Measurements from ENCODE around the gene RAVER2.

The RAVER2 gene

DNA sequence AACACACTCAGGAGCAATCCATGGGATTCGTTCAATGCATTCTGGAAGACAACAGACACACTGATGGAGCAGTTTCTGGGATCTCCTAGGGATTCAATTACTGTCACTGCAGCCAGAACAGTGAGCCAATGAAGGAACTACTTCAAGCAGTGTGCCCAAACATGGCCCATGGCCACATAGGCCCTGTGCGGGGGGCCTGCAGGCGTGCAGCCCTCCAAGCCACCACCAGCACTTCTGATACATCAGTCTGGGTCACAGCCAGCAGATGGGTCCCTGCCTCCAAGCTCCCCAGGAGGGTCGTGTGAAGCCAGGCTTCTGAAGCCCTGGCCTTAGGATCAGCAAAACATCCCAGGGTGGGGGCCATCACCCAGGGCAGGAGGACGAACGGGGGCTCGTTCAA, 99.3 kb downstream of the RAVER2 start:
- FAIRE-seq: no peak
- DNase-seq (ENCODE audit: low spot score): no peak

DNA sequence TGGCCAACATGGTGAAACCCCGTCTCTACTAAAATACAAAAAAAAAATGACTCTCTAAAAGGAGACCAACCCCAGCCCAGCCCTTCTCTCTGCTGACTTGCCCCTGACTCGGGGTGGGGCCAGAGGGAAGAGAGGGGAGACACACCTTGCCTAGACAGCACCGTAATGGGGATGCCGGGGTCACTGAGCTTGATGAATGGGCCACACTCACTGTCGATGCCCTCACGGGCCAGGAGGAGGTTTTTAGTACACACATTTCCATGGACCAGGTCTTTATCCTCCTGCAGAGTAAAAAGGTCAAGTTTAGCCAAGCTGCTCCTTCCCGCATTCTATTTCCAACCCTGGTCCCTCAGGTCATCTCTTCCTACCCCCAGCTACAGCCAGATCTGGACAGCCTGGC, 99.7 kb downstream of the RAVER2 start:
- FAIRE-seq (no peak), DNase-seq (ENCODE audit: low spot score) (no peak)

DNA sequence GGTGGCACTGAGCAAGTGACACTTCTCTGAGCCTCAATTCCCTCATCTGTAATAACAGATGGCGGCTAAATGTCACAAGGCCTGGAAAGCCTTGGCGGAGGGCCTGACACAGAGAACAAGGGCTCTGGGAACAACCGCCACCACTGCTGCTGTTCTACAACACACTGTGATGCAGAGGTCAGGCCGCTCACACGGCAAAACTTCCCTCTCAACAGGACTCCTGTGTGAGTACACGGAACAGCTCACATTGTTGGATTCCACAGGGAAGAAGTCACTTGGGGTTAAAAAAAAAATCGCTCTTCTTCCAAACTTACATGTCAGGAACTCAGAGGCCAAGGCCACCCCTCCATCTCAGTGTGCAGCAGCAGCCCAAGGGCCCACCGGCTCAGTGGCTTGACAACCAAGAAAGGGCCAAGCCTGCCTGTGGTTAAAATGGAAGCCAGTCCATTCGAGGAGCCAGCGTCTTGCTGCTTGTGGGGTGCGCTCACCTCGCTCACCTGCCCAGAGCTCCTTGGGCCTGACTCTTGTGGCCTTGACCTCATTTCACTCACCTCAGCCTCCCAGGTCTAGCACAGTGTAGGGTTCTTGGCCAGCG, 101.1 kb downstream of the RAVER2 start:
- DNase-seq (ENCODE audit: low spot score) (no peak), FAIRE-seq (no peak)

DNA sequence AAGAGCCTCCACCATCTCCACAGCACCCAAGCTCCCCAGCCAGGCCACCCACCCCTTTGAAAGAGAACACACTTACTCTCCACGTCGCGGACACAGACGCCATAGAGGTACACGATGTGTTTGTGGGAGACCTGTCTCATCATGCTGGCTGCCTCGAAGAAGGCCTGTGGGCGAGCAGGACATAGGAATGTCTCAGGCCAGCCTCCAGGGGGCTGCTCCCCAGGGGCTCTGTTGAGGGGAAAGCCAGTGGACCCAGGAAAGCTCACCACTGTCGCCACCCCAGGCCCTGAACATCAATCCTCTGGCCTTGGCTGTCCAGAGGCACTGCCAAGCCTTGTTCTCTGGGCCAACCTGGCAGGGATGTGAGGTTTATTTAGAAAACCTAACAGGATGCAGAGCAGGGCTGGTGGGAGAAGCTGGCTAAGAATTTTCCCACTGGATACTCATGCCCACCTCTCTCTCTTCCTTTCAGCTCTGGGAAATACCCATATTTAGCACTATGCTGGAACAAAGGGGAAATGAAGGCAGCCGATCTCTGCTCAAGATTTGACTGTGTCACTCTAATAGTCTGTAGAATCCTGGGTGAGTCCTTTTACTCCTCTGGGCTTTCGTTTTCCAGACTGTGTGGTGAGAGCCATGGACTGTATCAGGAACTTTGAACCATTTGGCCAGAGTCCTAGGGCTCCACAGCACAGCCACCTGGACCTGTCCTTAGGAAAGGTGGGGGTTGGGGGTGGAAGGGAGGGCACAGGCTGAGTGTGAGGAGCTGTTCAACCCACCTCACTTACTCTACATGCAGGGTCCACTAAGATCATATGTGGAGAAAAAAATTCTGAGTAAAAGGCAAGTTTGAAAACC, 101.9 kb downstream of the RAVER2 start:
- FAIRE-seq (no peak), DNase-seq (ENCODE audit: low spot score) (no peak)

DNA sequence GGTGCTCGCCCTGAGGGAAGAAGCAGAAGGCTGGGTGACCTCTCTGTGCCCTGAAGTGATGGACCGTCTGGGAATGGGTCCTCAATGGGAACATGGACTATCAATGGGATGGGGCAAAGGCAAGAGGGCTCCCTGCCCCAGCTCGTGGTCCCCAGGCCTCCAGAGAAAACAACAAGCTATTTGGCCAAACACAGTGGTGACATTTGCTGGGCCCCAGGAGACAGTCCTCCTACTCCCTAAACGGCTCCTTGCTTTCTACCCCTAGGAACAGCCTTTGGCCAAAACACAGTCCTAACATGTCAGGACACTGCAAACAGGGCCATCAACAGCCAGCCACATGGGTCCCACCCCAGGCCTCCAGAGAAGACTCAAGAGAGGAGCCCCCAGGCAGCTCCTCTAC, 102.8 kb downstream of the RAVER2 start:
- FAIRE-seq: no peak
- DNase-seq (ENCODE audit: low spot score): no peak

DNA sequence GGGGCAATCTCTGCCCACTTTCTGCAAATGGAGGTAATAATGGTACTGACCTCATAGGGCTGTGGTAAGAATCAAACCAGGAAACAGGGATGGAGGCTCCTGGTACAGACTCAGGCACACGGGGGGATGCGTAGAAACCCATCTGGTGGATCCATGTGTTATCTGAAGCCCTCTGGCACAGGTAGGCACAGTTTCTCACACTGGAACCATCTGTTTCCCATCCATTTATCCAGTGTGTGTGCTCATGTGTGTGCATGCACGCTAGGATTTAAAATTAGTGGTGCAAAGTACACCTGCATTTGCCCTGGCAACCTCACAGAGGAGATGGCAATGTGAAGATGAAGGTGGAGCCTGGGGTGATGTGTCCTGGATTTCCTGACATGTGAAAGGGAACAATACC, 103.3 kb downstream of the RAVER2 start:
- FAIRE-seq: no peak
- no peak for DNase-seq (ENCODE audit: low spot score)

DNA sequence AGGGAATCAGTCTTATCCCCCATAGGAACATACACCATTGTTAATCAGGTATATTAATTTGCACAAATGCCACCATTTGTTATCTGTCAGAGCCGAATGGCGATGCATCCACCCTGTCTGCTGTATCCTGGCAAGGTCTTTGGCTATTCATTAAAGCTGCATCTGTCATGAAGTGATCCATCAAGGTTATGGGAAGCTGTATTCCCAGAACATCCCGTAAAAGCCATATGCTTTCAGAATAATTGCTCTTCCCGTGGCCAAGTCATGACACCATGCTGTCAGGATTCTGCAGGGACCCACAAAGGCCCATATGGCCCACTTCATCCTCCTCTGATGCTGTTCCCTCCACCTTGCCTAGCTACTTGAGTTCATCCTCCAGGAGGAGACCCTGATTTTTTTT, 103.9 kb downstream of the RAVER2 start:
- FAIRE-seq (no peak), DNase-seq (ENCODE audit: low spot score) (no peak)

DNA sequence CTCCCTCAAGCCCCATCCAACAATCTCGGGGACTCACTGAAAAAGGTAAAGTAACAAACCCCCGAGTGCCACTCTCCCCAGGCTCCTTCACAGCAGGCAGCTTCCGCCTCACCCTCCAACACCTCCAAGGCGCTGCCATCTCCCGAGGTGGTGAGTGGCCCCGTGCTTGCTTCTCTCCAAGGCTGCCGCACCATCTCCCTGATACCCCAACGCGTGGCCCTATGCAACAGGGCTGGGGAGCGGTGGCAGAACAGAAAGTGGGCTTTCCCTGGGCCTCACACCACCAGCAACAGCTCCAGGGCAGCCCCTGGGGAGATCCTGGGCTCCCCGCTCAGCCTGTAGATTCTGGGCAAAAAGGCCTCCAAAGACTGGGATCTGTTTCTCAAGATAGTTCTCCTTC, 105.1 kb downstream of the RAVER2 start:
- no peak for FAIRE-seq

DNA sequence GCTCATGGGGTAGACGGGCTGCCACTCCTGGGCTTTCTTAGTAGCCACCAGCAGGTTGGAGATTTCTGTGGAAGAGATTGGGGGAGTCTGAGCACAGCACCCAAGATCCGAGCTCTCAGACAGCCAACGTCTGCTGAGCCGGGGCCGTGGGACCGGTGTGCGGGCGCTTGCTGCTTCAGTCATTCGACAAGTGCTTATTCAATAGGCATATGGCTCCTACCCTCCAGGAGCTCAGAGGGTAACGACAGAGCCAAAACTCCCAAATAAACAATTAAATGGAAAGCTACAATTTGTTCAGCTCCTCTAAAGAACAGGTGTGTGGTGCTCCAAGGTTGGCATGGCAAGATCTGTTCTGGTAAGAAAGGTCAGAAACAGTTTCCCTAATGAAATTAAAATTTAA, 106.0 kb downstream of the RAVER2 start:
- DNase-seq (ENCODE audit: low spot score): no peak

More for the DNA sequence above, 105.1 kb downstream of the RAVER2 start:
- DNase-seq (ENCODE audit: low spot score): no peak

DNA sequence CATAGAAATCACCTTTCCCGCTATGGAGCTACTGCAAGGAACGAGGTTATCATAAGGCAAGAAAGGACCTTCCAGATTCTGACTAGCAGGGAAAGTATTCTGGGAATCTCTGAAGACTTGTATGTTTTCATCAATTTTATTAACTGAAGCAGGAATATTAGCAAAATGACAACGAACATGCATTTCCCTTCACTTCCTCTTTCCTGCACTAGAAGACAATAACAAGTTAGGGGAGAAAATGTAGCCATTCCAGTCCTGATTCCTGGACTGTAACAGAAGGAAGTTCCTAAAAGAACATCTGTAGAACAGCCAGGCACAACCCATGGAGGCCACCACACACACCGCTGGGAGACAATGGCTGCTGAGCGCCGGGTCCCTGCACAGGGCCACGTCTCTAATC, 106.8 kb downstream of the RAVER2 start:
- DNase-seq (ENCODE audit: low spot score) (no peak), FAIRE-seq (no peak)

More for the DNA sequence above, 106.0 kb downstream of the RAVER2 start:
- FAIRE-seq: no peak

DNA sequence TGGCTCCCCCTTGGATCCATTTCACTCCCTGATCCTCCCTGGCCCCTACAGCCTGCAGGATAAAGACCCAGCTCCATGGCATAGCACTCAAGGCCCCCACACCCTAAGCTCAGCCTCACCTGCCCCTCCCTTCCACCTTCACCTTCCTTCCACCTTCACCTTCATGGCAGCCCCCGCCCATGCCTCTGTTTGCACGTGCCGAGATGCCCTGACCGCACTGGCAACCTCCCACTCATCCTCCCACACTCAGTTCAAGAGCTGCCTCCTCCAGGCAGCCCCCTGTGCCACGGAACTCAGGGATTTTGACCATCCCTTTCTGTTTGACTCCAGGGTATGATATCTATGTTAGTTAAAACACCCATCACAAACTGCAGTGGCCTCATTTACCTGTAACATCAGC, 109.8 kb downstream of the RAVER2 start:
- FAIRE-seq: no peak

DNA sequence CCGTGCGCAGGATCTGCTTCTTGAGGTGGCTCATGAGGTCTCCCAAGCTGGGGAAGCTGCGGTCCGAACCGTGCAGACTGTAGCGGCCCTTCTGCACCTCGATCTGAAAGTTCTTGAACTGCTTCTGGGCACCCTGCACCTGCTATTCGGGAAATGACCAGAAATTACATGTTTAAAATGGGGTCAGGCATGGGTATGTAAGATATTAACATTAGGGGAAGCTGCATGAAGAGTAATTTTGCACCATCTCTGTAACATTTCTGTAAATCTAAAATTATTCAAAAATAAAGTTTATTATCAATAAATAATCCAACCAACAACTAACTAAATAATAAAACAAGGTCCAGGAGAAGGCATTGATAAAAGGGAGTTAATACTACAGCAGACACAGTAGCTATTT, 110.7 kb downstream of the RAVER2 start:
- DNase-seq (ENCODE audit: low spot score): no peak

More for the DNA sequence above, 109.8 kb downstream of the RAVER2 start:
- DNase-seq (ENCODE audit: low spot score): no peak

DNA sequence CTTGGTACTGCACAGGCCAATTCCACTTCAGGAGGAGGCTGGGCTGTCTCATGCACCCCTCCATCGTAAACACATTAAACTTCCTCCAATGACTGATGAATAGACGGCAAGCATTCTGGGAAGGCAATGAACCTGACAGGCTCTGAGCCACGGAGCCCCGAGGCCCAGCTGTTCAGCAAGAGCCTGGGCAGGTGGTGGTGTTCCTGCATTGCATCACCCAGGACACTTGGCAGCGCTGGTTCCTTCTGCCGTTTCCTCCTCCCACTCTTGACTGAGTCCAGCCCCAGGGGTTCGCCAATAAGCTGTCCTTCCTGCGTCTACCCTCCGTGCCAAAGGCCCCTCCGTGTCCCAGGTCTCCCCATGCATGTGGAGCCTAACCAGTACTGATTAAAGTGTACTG, 111.7 kb downstream of the RAVER2 start:
- no peak for DNase-seq (ENCODE audit: low spot score)
- no peak for FAIRE-seq

More for the DNA sequence above, 110.7 kb downstream of the RAVER2 start:
- FAIRE-seq: no peak

DNA sequence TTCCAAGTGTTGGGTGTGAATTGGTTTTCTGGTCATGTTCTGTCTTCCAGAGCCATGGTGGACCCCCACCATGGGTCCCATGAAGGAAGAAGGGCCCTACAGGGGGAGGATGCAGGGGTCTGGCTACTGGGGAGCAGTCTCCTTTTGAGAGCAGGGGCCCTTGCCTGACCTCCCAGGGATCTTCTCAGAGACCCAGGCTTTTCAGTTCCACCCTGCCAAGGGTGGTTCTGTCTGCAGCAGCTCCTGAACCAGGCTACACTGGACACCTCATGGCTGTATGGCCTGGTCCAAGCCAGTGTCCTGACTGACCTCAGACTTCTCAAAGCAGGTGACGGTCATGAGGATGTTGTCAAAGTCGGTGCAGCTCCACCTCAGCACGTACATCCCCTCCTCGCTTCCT, 112.5 kb downstream of the RAVER2 start:
- DNase-seq (ENCODE audit: low spot score) (no peak), FAIRE-seq (no peak)

DNA sequence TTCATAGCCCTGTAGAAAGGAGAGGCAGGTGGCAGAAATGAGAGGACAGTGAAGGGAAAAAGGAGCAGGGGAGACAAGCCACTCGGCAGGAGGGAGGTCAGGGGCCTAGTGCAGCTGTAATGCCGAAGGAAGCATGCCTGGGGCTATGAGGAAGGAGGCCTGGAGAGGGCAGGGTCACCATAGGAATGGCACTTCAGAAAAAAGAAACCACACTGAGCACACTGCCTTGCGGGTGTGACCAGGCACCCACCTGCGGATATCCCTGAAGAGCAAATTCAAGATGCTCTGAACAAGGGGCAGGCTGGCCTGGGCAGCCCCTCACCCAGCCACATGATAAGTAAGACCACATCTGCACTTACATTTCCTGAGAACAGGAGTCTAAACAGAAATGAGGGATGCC, 116.7 kb downstream of the RAVER2 start:
- no peak for FAIRE-seq
- DNase-seq (ENCODE audit: low spot score): no peak

DNA sequence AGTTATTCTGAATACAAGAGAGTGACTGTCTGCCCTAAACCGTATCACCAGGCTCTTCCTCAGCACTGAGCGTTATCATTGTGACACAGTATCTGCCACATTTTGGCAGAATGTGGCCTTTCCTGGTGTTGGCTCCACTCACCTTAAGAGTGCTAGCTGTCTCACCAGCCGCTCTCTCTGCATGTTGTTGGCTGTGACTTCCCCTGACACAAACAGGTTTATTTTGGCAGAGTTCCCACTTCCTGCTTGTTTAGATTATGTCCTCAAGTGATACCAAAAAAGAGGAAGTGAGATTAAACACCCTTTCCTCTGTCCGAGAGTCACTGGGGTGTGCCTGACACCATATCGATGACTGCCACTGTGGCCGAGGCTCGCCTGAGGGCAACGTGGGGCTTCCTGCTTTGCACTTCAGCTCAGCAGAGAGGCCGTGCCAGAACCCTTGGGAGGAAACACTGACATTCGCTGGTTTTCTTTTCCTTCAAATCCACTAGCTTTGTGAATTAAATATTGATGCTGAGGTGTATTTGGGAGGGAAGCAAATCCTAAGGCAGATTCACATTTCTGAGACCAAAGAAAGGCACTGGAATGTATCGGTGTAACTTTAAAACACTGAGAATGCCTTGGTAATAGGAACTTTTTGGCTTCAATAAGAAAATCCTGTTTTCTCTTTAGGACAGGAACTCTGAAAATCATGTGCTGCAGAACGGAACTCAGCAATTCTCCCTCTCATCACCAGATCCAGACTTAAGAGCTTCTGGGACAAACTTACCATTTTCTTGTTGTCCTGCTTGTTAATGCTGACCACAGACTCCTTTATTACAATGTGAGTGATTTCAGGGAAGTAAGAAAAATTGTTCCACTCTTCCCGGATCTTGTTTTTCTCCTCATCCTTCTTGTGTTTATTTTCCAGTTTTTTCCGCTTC, 119.4 kb downstream of the RAVER2 start:
- DNase-seq (ENCODE audit: low spot score) (no peak), FAIRE-seq (no peak)

DNA sequence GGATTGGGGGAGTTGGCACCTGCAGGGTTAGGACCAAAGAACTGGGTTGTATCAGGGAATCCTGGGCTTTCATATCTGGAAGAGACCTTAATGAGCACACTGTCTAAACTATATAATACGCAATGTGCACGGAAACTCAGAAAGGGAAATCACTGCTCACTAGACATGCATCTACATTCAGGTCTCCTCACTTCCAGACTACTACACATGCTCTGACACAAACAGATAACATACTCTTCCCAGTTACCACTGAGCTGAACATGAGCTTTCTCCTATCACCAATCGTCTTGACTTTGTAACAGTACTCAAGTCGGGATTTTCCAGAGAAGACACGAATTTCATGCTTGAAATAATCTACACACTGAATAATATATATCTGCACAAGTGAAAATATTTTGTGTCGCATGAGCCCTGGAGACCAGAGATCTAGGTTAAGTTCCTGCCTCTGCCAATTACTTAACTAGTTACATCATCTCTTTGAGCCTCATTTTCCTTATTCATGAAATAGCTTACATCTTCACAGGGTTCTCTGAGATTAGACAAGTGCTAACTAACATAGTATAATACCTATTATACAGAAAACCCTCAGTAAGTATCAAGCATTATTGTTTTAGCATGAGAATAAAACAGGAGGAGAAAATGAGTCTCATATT, 120.4 kb downstream of the RAVER2 start:
- FAIRE-seq (no peak), DNase-seq (ENCODE audit: low spot score) (no peak)

DNA sequence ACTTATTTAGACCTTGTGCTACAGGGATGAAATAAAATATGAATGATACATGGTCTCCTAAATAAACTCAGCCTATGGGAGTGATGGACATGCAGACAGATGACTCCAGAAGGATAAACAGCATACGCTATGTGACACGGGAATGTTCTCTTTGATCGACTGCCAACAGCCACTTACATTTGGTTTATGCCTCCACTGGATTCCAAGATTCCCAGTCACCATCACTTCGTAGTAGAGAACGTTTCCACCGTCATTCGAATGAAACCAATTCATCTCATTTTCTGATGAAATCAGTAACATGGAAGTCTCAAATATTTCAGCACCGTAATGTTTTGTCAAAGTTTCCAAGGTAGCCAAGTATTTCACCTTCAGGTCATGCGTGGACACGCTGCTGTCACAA, 121.8 kb downstream of the RAVER2 start:
- DNase-seq (ENCODE audit: low spot score) (no peak), FAIRE-seq (no peak)

DNA sequence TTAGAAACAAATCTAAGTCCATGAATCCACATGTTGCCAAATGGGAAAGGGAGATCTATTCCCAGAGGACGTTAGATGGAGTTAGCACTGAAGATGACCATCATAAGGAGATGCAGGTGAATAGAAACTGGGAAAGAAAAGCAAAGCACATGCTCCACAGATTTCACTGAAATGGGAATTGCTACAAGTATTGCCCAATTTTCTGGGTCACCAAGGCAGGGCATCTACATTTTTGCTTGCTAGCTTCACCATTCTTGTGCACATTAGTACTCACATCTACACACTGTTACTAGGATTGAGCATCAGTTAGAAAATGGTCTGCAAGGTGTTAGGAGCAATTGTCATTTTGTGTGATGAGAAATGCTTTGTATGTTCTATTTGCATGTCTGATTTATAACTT, 122.4 kb downstream of the RAVER2 start:
- FAIRE-seq (no peak), DNase-seq (ENCODE audit: low spot score) (no peak)

DNA sequence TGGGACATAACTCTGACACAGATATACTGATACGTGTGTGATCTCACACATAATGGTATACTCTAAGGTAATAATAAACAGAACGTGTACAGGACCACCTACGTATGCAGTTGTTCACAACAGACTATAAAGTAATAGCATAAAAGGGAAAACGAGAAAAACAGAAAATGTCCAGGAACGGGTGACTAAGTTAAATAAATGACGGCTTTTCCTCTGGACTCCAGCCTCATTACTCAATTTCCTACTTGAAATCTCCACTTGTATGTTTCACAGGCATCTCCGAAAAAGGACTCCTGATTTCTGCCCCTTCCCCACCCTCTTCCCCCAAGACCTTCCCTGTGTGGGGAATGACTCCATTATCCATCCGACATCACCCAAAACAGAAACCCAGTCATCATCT, 126.4 kb downstream of the RAVER2 start:
- no peak for DNase-seq (ENCODE audit: low spot score)
- no peak for FAIRE-seq

DNA sequence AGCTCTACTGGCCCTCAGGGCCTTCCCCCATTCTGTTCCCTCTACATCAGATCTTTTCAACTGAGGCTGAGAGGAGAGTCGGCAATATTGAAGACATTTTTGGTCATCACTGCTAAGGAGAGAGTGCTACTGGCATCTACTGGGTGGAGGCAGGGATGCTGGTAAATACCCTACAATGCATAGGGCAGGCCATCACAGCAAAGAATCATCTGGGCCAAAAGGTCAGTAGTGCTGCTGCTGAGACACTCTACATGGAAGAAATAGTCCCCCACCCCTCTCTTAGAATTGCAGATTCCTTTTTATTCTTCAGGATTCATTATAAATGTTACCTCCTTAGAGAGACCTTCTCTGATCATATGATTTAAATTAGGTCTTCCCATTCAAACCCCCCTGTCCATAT, 127.2 kb downstream of the RAVER2 start:
- no peak for DNase-seq (ENCODE audit: low spot score)
- no peak for FAIRE-seq

All from urothelium cell line (cell line).